ENCODE results near the gene CDX1.
A peak's percentile ranks its signal among the peaks of the same experiment; 100 is the strongest.

CDX1 gene

GRCh38 chr5:150137997-150138396, 28.6 kb upstream of the CDX1 start:
- no peak for TF ChIP-seq CTCF (conservative IDR thresholded peaks at IDR 0.05)
- H3K27ac ChIP-seq: peak overlapping the region; percentile 82

DNA sequence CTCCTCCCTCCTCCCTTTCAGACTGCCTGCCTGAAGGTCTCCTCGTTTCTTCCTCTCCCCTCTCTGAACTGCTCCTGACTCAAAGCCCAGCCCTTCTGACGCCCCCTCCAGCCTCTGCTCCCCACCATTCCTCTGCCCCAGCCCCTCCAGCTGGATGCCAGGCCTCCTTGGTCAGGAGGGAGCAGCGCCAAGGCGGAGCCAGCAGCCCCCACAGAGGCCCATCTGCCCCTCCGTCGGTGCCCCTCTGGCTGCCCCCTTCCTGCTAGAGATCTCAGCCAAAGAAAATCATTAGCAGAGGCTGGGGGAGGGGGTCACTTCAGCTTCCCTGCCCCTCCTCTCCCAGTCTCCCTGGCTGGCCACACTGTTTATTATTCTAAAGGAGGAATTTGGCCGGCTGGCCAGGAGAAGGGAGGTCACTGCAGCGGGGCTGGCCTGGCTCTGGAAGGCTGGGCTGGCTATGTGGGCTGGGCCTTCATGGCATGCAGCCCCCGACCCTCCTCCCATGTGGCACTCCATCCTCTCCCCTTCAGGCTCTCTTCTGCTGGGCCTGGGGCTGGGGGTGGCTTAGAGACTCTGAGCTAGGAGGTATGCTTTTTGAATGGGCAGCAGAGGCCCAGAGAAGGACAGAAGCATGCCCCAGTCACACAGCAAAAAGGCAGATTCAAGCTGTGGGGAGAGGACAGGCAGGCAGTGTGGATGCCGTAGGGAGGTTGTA, 27.9 kb upstream of the CDX1 start:
- no peak for TF ChIP-seq CTCF (conservative IDR thresholded peaks at IDR 0.05)
- H3K27ac ChIP-seq: peak overlapping the region; percentile 82; the same call in 1 of the 2 replicates

GRCh38 chr5:150139334-150139733, 27.2 kb upstream of the CDX1 start:
- peak overlapping the region; percentile 82; the same call in 1 of the 2 replicates for H3K27ac ChIP-seq
- TF ChIP-seq CTCF (conservative IDR thresholded peaks at IDR 0.05): no peak

DNA sequence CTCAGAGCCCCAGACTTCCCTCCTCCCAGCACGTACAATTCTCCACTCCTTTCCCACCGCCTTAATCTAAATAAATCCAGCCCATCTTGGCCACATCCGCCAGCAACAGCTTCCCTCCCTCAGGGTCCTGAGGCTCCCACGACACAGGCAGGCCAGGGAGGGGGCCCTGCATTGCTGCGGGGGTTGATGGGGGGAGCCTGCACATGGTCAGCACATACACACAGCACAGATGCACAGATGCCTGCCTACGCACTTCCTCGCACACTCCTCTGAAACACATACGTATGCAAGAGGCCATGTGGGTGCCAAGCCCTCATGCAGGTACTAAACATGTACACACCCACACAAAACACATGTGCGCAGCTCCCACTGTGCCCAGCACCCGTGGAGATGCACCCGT, 25.7 kb upstream of the CDX1 start:
- H3K27ac ChIP-seq: no peak overlapping the region
- TF ChIP-seq CTCF (conservative IDR thresholded peaks at IDR 0.05): no peak

GRCh38 chr5:150141544-150142184, 24.9 kb upstream of the CDX1 start:
- TF ChIP-seq CTCF (conservative IDR thresholded peaks at IDR 0.05): no peak

DNA sequence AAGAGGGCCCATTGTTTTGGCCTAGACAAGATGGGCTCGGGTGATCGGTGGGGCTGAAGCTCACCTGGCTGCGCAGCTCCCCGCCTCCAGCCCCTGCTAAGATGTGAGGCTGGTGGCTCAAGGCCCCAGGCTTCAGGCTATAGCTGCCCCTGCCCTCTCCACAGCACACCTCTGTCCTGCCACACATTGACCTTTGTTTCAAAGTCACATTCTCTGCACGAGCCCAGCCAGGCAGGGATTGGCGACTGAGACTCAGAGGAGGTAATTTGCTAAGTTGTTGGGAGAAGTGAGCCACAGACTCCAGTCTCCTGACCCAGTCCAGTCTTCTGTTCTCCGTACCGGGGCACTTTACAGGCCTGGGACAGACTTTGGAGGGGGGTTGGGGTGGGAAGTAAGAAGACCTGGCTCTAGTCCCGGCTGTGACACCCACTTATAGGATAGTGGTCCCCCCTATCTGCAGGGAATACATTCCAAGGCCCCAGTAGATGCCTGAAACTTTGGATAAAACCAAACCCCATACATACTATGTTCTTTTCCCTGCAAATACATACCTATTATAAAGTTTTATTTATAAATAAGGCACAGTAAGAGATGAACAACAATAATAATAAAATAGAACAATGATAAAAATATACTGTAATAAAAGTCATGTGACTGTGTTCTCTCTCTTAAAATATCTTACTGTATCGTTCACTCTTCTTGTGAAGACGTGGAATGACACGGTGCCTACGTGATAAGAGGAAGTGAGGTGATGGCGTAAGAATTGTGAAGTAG, 24.2 kb upstream of the CDX1 start:
- no peak overlapping the region for H3K27ac ChIP-seq
- TF ChIP-seq CTCF (conservative IDR thresholded peaks at IDR 0.05): no peak

More at GRCh38 chr5:150141544-150142184, 24.9 kb upstream of the CDX1 start:
- H3K27ac ChIP-seq: no peak overlapping the region

DNA sequence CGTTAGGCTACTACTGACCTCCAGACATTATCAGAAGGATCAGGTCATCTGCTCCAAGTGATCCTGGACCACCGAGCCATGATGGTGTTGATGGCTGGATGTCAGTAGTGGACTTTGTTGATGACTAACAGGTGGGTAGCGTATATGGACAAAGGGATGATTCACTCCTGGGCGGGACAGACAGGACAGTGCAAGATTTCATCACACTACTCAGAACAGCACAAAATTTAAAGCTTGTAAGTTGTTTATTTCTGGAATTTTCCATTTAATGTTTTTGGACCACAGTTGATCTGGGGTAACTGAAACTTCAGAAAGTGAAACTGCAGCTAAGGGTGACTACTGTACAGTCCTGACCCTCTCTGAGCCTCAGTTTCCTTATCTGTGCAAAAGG, 23.6 kb upstream of the CDX1 start:
- no peak for TF ChIP-seq CTCF (conservative IDR thresholded peaks at IDR 0.05)
- H3K27ac ChIP-seq: no peak overlapping the region
